BJ (cell line): ENCODE measurements around the gene UBE2D2. TPM values are rescaled to one million over a fixed set of nuclear protein-coding genes. Genes with fewer than 3 reads are reported as not detected.

Source experiments
- CTCF ChIA-PET: fragments of 350-600 bp; formaldehyde crosslinking; extraction: SDS; loops from one replicate; lab custom pipeline; 2021; ENCODE audit warnings: antibody characterized with exemption, inconsistent platforms; lab: Yijun Ruan, JAX
- POLR2A ChIA-PET: fragments of 300-600 bp; sonication (Branson Sonifier 250); formaldehyde crosslinking; extraction: SDS; loops from one replicate; lab custom pipeline; 2021; ENCODE audit warnings: antibody characterized with exemption; lab: Charles Lee
- DNase-seq: peaks from one replicate; pipeline ENCODE4 v3.0.0-alpha.2; 2011; ENCODE audit warnings: low read depth
- H3K27me3 ChIP-seq: 2 replicates; pipeline ENCODE4 v1.6.0; 2011; ENCODE audit warnings: low read length; ENCODE audit not compliant: control insufficient read depth, insufficient read depth
- H3K36me3 ChIP-seq: 2 replicates; pipeline ENCODE4 v1.5.1; 2011; ENCODE audit warnings: low read length; ENCODE audit not compliant: control insufficient read depth, insufficient read depth
- H3K4me3 ChIP-seq: 2 replicates; pipeline ENCODE4 v1.5.1; 2011; ENCODE audit warnings: low read depth, mild to moderate bottlenecking, control low read depth, low read length
- polyA plus RNA-seq: library from polyadenylated mRNA; depleted of rRNA; stranded (reverse); fragments of >200 nt; gene quantifications from 2 replicates; pipeline ENCODE4 v1.2.3, GENCODE V29; 2011
- TF ChIP-seq, protein P1 (sequence below): IDR thresholded peaks from 2 replicates; pipeline ENCODE4 v1.5.1; 2011; ENCODE audit warnings: low read depth, mild to moderate bottlenecking, control low read depth, inconsistent platforms, low read length, moderate library complexity; ENCODE audit not compliant: insufficient read depth

UBE2D2 gene
- polyA plus RNA-seq, 1 experiment: 18.2 TPM

GRCh38 chr5:139642891-139643871 is 82.0 kb downstream of the UBE2D2 start:
- H3K27me3 ChIP-seq: no peaks in the 10 kb centered on the region
- ChIA-PET POLR2A (no interaction called here), CTCF (interaction anchor here (2.5 to 17.0 kb wide), 2 partner anchors 121 to 122 kb away, joined by 17 to 498 read pairs; no protein-coding TSS in a partner anchor)
- DNase-seq: no peak
- no peaks in the 10 kb centered on the region for H3K36me3 ChIP-seq
- H3K4me3 ChIP-seq: no peak overlapping the region
- TF ChIP-seq, protein P1, sequence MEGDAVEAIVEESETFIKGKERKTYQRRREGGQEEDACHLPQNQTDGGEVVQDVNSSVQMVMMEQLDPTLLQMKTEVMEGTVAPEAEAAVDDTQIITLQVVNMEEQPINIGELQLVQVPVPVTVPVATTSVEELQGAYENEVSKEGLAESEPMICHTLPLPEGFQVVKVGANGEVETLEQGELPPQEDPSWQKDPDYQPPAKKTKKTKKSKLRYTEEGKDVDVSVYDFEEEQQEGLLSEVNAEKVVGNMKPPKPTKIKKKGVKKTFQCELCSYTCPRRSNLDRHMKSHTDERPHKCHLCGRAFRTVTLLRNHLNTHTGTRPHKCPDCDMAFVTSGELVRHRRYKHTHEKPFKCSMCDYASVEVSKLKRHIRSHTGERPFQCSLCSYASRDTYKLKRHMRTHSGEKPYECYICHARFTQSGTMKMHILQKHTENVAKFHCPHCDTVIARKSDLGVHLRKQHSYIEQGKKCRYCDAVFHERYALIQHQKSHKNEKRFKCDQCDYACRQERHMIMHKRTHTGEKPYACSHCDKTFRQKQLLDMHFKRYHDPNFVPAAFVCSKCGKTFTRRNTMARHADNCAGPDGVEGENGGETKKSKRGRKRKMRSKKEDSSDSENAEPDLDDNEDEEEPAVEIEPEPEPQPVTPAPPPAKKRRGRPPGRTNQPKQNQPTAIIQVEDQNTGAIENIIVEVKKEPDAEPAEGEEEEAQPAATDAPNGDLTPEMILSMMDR: no peak

DNA sequence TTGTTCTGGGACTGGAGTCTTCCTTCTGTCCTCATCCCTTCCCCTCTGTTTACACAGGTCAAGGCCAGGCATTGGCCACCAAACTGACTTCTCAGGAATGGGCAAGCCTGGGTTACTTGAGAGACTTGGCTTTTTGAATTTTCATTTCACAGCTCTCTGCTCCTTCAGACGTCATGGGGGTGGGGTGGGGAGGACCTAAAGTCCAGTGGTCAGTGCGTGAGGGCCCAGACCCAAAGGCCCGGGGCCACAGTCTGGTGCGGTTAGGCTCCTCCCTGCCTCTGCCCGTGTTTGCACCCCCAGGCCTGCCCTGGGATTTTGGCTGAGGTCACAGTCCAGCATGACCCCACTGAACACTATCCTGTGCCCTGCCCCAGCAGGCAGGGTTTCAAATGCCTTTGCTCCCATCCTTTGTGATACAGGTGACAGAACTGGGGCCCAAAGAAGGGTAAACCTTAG is 82.9 kb downstream of the UBE2D2 start:
- TF ChIP-seq, protein P1: no peak
- no peak for DNase-seq
- CTCF ChIA-PET: interaction anchor here (1.2 to 2.5 kb wide), 2 partner anchors 46 to 122 kb away, joined by 4 to 17 read pairs; no protein-coding TSS in a partner anchor
- Histone ChIP-seq H3K27me3 (no peaks in the 10 kb centered on the region), H3K36me3 (no peaks in the 10 kb centered on the region), H3K4me3 (no peak overlapping the region)
- POLR2A ChIA-PET: no interaction called here

- ChIA-PET CTCF (interaction anchor here (0.7 to 2.5 kb wide), 5 partner anchors 10 to 121 kb away, joined by 3 to 17 read pairs (median 4); no protein-coding TSS in a partner anchor), POLR2A (no interaction called here)
- H3K27me3 ChIP-seq: no peaks in the 10 kb centered on the region
- no peaks in the 10 kb centered on the region for H3K36me3 ChIP-seq
- no peak overlapping the region for H3K4me3 ChIP-seq
- no peak for DNase-seq
- TF ChIP-seq, protein P1: no peak
Measured at GRCh38 chr5:139644646-139645429, 83.7 kb downstream of the UBE2D2 start.

DNA sequence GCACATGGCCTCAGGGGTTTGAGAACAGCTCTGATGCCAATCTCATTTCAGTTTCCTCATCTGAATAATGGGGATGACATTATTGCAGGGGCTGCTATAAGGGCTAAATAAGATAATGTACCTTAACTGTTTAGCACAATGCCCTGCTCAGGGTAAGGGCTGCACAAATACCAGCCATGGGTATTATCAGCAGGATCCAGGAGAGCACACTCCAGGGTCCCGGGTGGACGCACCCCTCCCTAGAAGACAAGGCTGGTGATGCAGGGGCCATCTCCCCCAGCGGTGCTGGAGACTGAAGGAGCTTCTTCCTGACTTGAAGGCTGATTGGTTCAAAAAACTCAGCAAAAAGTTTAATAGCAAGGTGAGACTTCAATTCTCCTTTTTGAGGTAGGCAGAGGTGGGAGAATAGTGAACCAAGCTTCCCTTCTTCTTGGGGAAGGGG is 84.3 kb downstream of the UBE2D2 start:
- ChIA-PET CTCF (interaction anchor here (0.7 to 2.5 kb wide), 5 partner anchors 10 to 120 kb away, joined by 3 to 17 read pairs (median 4); no protein-coding TSS in a partner anchor), POLR2A (no interaction called here)
- no peak overlapping the region for H3K4me3 ChIP-seq
- H3K36me3 ChIP-seq: no peaks in the 10 kb centered on the region
- TF ChIP-seq, protein P1: no peak
- DNase-seq: no peak
- no peaks in the 10 kb centered on the region for H3K27me3 ChIP-seq
